GM19455 (cell line): ENCODE results near the gene CELF4.

Experiments used
- ATAC-seq: cut with Tn5 transposase; IDR thresholded peaks from one replicate; pipeline ENCODE4 v1.9.1; 2021; ENCODE audit not compliant: unreplicated experiment

Gene CELF4

DNA sequence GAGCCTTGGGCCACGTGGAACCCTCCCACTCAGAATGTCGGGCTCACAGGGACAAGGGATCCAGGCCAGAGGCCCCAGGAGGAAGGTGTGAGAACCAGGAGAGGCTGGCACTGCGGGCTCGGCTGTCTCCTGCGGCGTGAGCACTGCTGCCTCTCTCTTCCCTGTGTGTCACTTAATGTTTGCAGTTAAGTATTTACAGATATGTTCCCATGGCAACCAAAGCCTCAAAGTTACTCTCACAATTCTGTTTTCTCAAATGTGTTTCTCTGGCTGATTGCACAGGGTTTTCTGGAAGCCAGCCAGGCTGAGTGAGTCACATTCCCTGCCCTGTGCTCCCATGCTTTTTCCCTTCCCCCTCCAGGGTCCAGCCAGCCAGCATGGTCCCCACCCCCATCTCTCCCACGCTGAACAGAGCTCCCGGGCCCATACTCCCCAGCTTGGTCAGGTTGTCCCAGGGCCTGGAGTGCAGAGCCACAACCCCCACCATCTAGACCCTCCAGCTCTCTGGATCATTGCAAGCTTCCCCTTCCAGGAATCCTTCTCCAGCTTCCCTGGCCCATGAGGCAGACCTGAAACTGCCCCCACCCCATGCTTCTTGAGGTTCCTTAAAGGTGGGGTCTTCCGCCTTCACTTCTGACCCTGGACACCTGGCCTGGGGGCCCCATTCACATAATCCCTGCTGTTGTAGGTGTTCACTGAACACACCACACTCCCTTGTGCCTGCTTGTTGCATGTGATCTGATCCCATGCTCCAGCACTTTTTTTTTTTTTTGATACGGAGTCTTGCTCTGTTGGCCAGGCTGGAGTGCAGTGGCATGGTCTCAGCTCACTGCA lies 265.9 kb downstream of the CELF4 start:
- no peak for ATAC-seq

DNA sequence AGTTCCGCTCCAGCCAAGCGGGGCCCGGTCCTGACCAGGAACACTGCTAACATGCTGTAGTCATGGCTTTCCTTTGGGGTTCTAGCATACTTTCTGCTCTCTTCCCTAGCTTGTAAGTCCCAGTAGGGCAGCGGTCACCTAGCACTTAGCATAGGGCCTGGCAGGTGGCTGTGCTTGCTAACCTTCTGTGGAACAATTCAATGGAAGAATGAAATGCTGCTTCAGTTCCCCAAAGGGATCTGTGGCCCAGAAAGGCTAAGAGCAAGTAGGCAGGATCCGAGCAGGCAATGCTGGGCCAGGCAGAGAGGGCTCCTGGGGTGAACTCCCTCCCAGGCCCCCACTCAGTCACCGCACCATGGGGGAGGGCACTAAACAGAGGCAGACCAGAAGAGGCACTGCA lies 266.8 kb downstream of the CELF4 start:
- ATAC-seq, result no peak

GRCh38 chr18:37297106-37297505 lies 268.5 kb downstream of the CELF4 start:
- no peak for ATAC-seq

GRCh38 chr18:37294951-37295350 lies 270.6 kb downstream of the CELF4 start:
- ATAC-seq, result no peak

DNA sequence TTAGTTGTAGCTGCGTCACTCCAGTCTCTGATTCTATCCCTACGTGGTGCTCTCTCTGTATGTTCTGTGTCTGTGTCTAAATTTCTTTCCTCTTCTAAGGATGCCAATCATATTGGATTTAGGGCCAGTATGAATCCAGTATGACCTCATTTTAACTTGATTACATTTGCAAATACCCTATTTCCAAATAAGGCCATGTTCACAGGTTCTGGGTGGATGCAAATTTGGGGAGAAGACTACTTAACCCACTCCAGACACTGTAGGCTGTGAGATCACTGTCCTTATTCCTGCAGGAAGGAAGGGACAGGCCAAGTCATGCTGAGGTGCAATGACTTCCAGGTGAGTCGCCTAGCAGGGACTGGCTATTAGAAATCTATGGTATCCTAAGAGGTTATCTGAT lies 272.2 kb downstream of the CELF4 start:
- no peak for ATAC-seq

DNA sequence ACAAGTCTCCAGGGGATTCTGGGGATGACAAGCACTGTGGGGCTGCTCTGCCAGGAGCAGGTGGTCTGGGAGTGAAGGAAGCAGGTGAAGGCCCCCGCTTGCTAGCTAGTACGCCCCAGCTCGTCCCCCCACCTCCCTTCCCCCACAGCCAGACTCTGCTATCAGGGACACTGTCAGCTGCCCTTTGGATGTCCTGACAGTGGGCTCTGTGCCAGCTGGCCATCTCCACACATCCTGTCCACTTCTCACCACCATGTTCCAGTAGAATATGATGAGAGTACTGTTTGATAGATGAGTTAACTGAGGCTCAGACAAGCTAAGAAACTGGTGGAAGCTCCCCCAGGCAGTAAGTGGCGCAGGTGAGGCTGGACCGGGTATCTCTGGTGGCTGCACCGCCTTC lies 276.2 kb downstream of the CELF4 start:
- ATAC-seq, result no peak

DNA sequence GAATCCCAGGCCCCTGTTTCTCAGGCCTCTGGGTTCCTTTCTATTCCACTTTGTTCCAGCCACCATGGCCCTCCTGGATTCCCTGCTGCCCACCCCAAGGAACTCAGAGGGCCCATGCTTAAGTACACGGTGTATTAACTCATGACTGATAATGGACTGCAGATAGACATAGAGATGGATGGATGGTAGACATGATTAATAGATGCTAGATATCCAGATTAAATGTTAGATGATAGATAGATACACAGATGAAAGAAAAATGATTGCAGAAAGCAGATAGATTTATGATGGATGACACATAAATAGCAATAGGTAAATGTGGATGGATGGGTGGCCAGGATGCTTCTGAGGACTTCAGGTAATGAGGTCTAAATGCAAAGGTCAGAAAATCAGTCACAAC lies 278.0 kb downstream of the CELF4 start:
- no peak for ATAC-seq

DNA sequence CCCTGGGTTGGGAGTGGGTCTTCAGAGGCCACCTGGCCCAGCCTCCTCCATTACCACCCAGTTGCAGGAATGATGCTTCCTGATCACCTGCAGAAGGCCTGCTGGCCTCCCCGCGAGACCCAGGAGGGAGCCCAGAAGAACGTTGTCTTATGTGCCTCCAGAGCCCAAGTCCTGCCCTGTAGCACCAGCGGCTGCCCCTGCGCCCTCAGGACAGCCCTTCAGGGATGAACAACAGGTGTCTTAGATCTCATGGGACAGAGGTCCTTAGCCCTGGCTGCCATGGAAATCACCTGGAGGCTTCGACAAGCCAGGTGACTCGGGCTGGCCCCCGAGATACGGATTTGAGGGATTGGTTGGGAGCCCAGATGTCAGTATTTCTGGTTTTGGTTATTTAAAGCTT lies 278.8 kb downstream of the CELF4 start:
- ATAC-seq, result no peak

DNA sequence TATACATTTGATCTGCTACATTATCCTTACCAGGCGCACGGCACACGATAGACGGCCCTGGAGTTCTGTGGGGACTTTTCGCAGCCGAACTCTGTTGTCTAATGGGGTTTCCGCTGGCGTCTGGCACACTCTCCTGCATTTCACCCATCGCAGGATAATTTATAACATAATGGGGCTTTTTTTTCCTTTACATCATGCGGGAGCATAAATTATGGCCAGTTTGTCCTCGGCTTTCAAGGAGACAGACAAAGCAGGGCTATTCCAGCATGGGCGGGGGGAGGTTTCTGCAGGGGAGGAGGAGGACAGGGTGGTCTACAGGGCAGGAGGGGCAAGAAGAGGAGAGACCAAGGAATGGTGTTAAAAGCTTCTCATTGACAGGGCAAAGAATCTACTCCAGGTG lies 279.8 kb downstream of the CELF4 start:
- ATAC-seq, result no peak

GRCh38 chr18:37284260-37284659 lies 281.3 kb downstream of the CELF4 start:
- ATAC-seq, result no peak

DNA sequence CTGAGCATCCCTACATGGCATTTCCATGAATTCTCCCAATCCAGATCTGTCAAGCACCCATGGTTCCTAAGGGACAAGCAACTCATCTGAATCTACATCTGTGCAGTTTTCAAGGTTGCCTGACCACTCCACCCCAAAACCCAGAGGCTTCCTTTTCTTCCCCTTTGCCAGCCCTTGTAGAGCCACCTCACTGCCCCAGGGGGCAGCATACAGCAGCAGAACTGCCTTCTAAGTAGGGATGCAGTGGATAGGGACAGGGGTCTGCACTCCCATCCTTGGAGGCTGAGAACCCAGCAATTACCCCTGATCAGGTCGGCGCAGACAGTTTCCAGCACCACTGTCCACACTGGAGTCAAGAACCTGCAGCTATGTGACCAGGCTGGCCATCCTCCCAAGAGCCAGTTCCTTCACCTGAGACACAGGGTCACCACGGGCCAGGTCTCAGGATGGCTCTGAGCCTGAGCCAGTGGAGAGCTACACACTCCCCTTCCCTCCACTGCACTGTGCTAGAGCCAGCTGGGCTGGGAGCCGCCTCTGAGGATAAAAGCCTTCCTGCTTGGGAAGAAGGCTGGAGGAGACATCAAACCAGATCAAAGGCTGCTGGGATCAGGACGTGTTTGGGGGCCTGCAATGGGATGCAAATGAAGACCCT lies 283.1 kb downstream of the CELF4 start:
- ATAC-seq, result no peak

DNA sequence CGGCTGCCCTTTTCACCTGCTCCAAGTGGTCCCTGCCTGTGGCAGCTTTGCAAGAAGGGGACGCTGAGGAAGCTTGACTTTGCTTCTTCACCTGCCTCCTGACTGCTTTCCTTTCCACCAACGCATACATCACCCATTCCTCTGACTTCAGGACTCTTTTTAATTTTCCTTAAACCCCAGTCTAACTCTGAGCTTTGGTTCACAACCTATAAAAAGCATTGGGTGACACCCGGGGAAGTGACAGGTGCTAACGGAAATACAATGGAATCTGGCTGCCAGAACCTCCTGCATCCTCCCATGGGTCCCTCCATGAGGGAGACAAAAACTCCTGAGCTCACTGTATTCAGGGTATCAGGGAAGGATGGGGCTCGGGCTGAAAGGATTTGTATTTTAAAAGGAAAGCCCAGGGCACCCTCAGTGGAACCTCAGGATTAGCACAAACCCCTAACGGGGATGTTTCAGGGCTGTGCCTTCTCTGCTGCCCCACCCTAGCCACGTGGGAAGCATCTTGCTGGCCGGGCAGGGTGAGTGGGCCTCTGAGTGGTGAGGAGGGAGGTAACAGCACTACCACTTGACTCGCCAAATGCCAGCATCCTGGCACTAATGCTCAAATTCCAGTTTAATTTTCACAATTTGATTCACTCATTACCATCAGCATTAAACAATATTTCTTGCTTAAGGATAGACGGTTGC lies 284.8 kb downstream of the CELF4 start:
- no peak for ATAC-seq

DNA sequence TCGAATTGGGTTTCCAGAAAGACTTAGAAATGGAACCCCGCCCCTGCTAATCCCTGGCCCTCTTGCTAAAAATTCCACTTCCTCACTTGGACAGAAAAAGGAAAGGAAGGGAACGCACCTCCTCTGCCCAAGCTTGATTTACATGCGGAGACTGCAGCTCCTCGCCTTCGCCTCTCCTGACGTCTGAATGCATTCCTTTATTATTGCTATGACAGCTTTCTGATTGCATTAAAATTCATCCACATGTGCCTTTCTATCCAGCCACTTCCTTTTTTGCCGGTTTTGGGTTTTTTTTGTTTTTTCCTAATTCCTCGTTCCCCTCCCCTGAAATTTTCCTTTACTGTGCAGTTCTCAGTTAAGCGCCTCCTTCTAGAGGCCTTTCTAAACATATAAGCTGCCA lies 287.8 kb downstream of the CELF4 start:
- no peak for ATAC-seq

GRCh38 chr18:37276111-37276890 lies 289.3 kb downstream of the CELF4 start:
- no peak for ATAC-seq

DNA sequence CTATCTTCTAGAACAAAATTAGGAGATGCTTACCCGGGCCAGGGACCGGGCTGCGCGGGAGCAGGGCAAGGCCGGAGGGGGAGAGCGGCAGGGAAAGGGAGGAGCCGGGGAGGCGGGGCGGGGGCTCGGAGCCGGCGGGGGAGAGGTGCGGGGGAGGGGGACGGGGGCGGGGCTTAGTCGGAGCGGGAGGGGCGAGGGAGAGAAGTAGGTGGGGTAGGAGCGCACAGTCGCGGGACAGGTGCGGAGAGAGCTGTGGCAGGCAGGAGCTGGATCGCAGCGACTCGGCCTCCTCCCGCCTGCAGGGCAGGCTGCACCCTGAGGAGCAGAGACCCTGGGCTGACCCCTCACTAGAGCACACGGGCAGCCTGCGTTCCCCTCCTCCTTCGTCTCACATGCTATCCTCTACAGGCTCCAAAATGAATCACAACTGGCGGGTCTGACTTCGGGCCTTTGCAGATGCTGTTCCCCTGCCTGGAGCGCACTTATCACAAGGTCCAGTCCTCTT lies 290.3 kb downstream of the CELF4 start:
- no peak for ATAC-seq

- no peak for ATAC-seq
Observed at GRCh38 chr18:37274309-37275236, 291.0 kb downstream of the CELF4 start.

GRCh38 chr18:37272841-37273240 lies 292.8 kb downstream of the CELF4 start:
- ATAC-seq, result no peak

DNA sequence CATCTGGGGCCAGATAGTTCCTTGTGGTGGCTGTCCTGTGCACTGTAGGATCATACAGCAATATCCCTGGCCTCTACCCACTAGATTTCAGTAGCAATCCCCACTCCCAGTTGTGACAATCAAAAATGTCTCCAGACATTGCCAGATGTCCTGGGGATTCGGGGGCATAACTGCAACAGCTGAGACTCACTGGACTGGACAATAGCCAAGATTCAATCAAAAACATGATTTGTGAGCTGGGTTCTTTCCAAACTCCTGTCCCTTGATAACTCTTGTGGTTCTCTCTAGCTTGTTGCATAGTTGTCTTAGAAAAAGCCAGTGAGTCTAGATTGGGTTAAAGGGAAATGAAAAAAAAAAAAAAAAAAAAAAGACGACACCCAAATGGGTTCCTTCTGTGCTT lies 293.4 kb downstream of the CELF4 start:
- ATAC-seq, result no peak

GRCh38 chr18:37270666-37271052 lies 294.9 kb downstream of the CELF4 start:
- no peak for ATAC-seq

DNA sequence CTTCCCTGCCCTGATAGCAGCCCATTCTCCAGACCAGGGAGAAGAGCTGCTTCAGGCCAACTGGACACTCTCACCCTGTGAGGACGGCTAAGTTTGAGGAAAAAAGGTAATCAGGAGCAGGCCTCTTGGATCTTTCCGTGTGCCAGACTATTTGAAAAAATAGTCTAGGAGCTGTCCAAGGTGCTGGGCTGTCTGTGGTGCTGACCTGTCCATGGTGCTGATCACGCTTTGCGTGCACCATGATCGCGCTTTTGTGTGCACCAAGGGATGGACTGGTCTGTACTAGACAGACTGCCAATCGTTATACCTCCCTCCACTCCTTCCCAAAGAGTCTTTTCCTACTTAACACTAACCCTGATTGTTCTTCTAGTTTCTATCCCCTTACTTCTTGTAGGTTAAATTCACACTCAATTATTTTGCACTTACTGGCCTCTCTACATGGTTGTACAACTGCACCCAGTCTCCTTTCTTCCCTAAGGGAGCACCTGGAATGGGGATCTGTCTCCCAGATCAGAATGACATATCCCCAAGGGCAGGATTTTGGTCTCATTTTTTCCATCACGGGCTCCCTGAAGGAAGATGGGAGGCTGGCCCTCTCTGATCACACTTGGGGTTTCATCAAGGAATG lies 295.4 kb downstream of the CELF4 start:
- ATAC-seq, result no peak
